SU-DHL-6 (cell line): ENCODE results near the gene ABR.

Experiments
- CTCF ChIP-seq: fragments of 200-600 bp; sonication (generic); IDR thresholded peaks from one replicate; pipeline ENCODE4 v1.5.1; 2017; ENCODE audit warnings: antibody characterized with exemption, mild to moderate bottlenecking, low read length, moderate library complexity; ENCODE audit not compliant: insufficient read depth, poor library complexity, severe bottlenecking
- EZH2phosphoT487 ChIP-seq: fragments of 200-600 bp; sonication (generic), shearing (Covaris generic); conservative IDR thresholded peaks from 2 replicates; pipeline ENCODE4 v1.6.1; 2018; ENCODE audit warnings: mild to moderate bottlenecking, antibody characterized with exemption, low read length, moderate library complexity, mixed read lengths

GRCh38 chr17:1112875-1113274, 66.9 kb downstream of the ABR start:
- no peak for TF ChIP-seq EZH2phosphoT487
- TF ChIP-seq CTCF, result no peak
